Measurements from ENCODE around the gene GGNBP2.
"Not testable (repeated sequence)": the region's sequence is repeated elsewhere in the genome, so short reads cannot be mapped to it uniquely, and the experiment has no call there.

GGNBP2 gene, protein sequence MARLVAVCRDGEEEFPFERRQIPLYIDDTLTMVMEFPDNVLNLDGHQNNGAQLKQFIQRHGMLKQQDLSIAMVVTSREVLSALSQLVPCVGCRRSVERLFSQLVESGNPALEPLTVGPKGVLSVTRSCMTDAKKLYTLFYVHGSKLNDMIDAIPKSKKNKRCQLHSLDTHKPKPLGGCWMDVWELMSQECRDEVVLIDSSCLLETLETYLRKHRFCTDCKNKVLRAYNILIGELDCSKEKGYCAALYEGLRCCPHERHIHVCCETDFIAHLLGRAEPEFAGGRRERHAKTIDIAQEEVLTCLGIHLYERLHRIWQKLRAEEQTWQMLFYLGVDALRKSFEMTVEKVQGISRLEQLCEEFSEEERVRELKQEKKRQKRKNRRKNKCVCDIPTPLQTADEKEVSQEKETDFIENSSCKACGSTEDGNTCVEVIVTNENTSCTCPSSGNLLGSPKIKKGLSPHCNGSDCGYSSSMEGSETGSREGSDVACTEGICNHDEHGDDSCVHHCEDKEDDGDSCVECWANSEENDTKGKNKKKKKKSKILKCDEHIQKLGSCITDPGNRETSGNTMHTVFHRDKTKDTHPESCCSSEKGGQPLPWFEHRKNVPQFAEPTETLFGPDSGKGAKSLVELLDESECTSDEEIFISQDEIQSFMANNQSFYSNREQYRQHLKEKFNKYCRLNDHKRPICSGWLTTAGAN

GRCh38 chr17:36544307-36545076 lies at the start of gene GGNBP2:
TSS of gene GGNBP2 (plus strand) at chr17:36544919. CDS start at chr17:36545725, 806 bp downstream.
- peak; percentile 75 for DNase-seq

DNA sequence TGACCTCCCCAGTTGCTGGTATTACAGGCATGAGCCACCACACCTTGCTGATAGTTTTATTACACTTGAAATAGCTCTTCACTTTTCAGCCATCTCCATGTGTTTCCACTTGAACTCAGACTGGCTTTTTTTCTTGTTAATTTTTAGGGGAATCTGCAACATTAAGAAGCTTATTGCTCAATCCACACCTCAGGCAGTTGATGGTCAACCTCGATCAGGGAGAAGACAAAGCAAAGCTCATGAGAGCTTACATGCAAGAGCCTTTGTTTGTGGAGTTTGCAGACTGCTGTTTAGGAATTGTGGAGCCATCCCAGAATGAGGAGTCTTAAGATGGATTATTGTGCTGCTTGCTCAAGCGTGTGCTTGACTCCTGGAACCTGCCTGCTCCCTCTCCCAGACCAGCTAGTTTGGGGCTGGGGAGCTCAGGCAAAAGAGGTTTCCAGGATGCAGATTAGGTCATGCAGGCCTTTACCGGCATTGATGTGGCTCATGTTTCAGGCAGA lies 49.6 kb upstream of the GGNBP2 start:
- no peak for DNase-seq

GRCh38 chr17:36496018-36496789 lies 48.5 kb upstream of the GGNBP2 start:
- DNase-seq, result no peak

DNA sequence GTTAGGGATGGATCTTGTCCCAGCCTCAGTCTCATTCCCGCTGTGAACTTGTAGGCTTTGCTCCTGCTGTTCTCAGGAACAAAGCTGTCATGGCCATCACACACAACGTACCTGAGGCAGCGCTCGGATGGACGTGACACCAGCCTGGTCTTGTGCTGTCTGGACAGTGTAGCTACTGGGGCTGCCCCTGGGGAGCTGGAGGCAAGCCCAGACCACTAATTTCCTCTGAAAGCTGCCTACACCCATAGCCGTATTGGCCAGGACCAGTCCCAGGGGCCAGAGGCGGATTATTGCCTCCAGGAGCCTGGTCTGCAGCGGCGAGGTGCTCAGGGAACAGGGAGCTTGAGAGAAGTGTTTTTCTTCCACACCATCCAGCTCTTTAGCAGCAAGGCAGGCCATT lies 46.6 kb upstream of the GGNBP2 start:
- DNase-seq, result no peak

- no peak for DNase-seq
Observed at GRCh38 chr17:36498560-36499300, 46.0 kb upstream of the GGNBP2 start.

DNA sequence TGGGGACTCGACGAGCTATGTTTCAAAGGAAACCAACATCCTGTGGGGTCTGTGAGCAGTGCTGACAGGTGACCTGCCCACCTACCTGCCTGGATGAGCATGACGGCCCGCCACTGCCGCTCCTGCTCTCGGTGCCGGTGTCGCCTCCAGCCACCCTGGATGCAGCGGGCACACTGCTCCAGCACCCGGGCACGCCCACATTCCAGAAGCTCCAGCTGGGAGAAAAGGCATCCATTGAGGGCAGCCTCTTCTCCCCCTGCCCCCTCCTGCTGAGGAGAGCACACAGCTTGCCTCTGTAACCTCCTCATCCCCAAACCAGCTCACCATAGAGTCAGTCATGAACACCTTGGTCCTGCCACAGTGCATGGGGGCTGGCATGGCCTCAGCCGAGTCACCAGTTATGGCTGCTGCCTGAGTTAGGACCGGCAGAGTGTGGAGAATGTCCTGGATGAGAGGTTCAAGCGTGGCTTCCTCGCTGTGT lies 43.9 kb upstream of the GGNBP2 start:
- no peak for DNase-seq

- DNase-seq, result no peak
Observed at GRCh38 chr17:36501351-36501750, 43.4 kb upstream of the GGNBP2 start.

GRCh38 chr17:36501963-36502362 lies 42.8 kb upstream of the GGNBP2 start:
- DNase-seq, result no peak

- DNase-seq, result no peak
Observed at GRCh38 chr17:36503456-36504155, 41.1 kb upstream of the GGNBP2 start.

GRCh38 chr17:36504156-36504545 lies 40.6 kb upstream of the GGNBP2 start:
- no peak for DNase-seq

GRCh38 chr17:36505171-36505570 lies 39.5 kb upstream of the GGNBP2 start:
- DNase-seq, result no peak

DNA sequence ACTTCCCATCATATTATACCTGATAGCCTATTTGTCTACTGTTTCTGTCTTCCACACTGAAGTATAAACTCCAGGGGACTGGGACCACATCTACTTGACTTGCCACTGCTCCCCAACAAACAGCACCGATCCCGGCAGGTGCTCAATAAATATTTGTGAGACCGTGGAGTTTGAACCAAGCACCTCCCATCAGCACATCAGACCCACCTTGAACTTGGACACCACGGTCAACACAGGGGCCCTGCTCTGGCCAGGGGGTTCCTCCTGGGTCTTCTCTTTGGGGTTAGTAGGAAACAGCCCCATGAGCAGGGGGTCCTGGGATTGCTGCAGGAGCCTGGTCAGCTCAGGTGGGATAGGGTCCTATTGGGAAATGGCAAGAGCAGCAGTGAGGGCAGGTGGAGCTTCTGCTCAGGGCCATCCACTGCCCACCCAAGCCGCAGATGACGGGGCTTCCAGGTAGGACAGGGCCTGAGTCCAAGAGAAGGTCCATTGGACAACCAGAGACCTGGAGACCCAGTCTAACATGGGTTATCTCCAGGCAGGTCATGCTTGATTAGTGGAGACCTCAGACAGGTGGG lies 38.4 kb upstream of the GGNBP2 start:
- DNase-seq, result no peak

GRCh38 chr17:36506831-36507230 lies 37.9 kb upstream of the GGNBP2 start:
- DNase-seq, result no peak

GRCh38 chr17:36507266-36507665 lies 37.5 kb upstream of the GGNBP2 start:
- DNase-seq, result no peak

DNA sequence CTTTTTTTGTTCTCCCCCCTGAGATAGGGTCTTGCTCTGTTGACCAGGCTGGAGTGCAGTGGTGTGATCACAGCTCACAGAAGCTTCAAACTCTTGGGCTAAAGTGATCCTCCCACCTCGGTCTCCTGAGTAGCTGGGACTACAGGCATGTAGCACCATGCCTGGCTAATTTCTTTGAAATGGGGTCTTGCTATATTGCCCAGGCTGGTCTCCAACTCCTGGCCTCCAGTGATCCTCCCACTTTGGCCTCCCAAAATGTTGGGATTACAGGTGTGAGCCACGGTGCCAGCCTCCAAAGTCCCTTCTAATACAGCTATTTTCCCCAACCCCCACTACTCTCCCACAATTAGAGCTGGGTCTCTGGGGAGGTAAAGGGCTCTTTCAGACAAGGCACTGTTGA lies 36.3 kb upstream of the GGNBP2 start:
- not testable (repeated sequence) for DNase-seq

- no peak for DNase-seq
Observed at GRCh38 chr17:36509272-36509985, 35.3 kb upstream of the GGNBP2 start.

- DNase-seq, result no peak
Observed at GRCh38 chr17:36510636-36511035, 34.1 kb upstream of the GGNBP2 start.

- no peak for DNase-seq
Observed at GRCh38 chr17:36511216-36511615, 33.5 kb upstream of the GGNBP2 start.

- DNase-seq, result no peak
Observed at GRCh38 chr17:36512641-36513040, 32.1 kb upstream of the GGNBP2 start.

DNA sequence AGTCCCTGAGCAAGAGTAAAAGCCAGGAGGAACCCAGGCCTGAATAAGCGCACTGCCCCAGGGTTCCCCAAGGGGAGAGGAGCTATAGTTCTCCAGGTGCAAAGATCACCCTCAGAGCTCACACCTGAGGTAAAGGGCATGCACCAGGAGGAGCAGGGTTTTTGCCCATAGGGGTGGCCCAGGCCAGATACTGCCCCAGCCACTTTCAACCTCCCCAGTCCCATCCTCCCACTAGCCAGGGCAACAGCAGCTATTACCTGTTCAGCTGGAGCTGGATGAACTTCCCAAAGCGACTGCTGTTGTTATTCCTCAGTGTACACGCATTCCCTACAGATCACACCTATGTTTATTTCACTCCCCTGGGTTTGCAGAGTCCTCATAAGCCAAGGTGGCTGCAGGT lies 29.9 kb upstream of the GGNBP2 start:
- DNase-seq, result no peak
